Sigmoid colon (tissue), 7 donors: Measurements from ENCODE around the gene IREB2. TPM values are rescaled to one million over a fixed set of nuclear protein-coding genes. Genes with fewer than 3 reads are reported as not detected.
A peak's percentile ranks its signal among the peaks of the same experiment; 100 is the strongest.

Source experiments
- DNase-seq: peaks from one replicate; pipeline ENCODE4 v3.0.0-alpha.2; 2019
- H3K27ac ChIP-seq, 4 donors: fragments of 200-600 bp; sonication (generic); one replicate each; pipeline ENCODE4 v1.5.1; 2016 to 2019; ENCODE audit warnings: mild to moderate bottlenecking in 1 of 4
- H3K27me3 ChIP-seq, 3 donors: fragments of 200-600 bp; sonication (generic); one replicate each; pipeline ENCODE4 v1.5.1; 2019; ENCODE audit warnings: mild to moderate bottlenecking in 1 of 3
- H3K36me3 ChIP-seq, 4 donors: fragments of 200-600 bp; sonication (generic); one replicate each; pipeline ENCODE4 v1.5.1; 2016 to 2019
- H3K4me1 ChIP-seq, 4 donors: fragments of 200-600 bp; sonication (generic); one replicate each; pipeline ENCODE4 v1.5.1; 2017 to 2019
- H3K4me3 ChIP-seq, 4 donors: fragments of 200-600 bp; sonication (generic); one replicate each; pipeline ENCODE4 v1.5.1; 2017 to 2019; ENCODE audit warnings: mild to moderate bottlenecking in 2 of 4, moderate library complexity in 1 of 4
- H3K9me3 ChIP-seq, 4 donors: fragments of 200-600 bp in 3 of 4; sonication (generic) in 3 of 4; one replicate each; pipeline versions ENCODE4 v1.5.1 to v1.6.1; 2013 to 2019
- CTCF ChIP-seq, 4 experiments: fragments of 450-650 bp in 3 of 4; fragments of 200-600 bp in 1 of 4; IDR thresholded peaks; one replicate each; pipeline ENCODE4 v1.5.1; 2016 to 2019; ENCODE audit warnings: antibody characterized with exemption in 4 of 4, mild to moderate bottlenecking in 3 of 4, moderate library complexity in 2 of 4
- EP300 ChIP-seq, 4 donors: sonication (generic); formaldehyde crosslinking; IDR thresholded peaks; one replicate each; pipeline ENCODE4 v1.6.1; 2017; ENCODE audit warnings: antibody characterized with exemption in 4 of 4
- POLR2A ChIP-seq, 2 donors: fragments of 450-650 bp; IDR thresholded peaks; one replicate each; pipeline ENCODE4 v1.6.1; 2016; ENCODE audit warnings: antibody characterized with exemption in 2 of 2, mild to moderate bottlenecking in 2 of 2, moderate library complexity in 2 of 2
- POLR2AphosphoS5 ChIP-seq, 4 donors: sonication (generic); formaldehyde crosslinking; IDR thresholded peaks; one replicate each; pipeline ENCODE4 v1.6.1; 2017; ENCODE audit warnings: antibody characterized with exemption in 4 of 4
- WGBS, 2 donors: extraction: QIAGEN DNeasy Blood & Tissue Kit; methylation state at CpG; one replicate each; pipeline ENCODE4 v1.1.7; 2013; 5-methylcytosine and 5-hydroxymethylcytosine counted together
- intact Hi-C: fragments of 100-400 bp; cut with DNase I; formaldehyde crosslinking; loops from one replicate; pipeline ENCODE4 v1.15.1; 2023
- polyA plus RNA-seq, 3 donors: library from polyadenylated mRNA; stranded (reverse); fragments of 200-250 nt; gene quantifications; one replicate each; pipeline ENCODE4 v1.2.3, GENCODE V29; 2013
- total RNA-seq, 4 donors: library from RNA; depleted of rRNA; stranded (reverse); fragments of >200 nt; gene quantifications; one replicate each; pipeline ENCODE4 v1.1.0, GENCODE V29; 2016
- donor health status: healthy with polysubstance abuse.
- donor health status: Bipolar disorder and iron deficiency.
- donor health status: healthy.

IREB2 gene
- total and polyA plus RNA-seq, 7 donors: 12.6 to 42.1 (median 28.4) TPM

- intact Hi-C loops: no loop called here
- TF ChIP-seq POLR2AphosphoS5 (IDR thresholded peaks at IDR 0.05) (no peak), EP300 (IDR thresholded peaks at IDR 0.05) (no peak), POLR2A (IDR thresholded peaks at IDR 0.05) (no peak), CTCF (IDR thresholded peaks at IDR 0.05) (no peak)
- H3K27ac ChIP-seq: no peak overlapping the region
- no peak for DNase-seq
- H3K4me3 ChIP-seq: no peak overlapping the region
- H3K36me3 ChIP-seq: no peaks in the 10 kb centered on the region
- whole genome bisulfite sequencing, 2 donors: 36 to 52% methylated on average over 2 of the region's 2 CpGs
- no peaks in the 10 kb centered on the region for H3K9me3 ChIP-seq
- H3K4me1 ChIP-seq: peaks cover 0 to 97% (median 74%) of the 10 kb centered on the region in 4 donors
- H3K27me3 ChIP-seq: no peaks in the 10 kb centered on the region
Measured at GRCh38 chr15:78453447-78453846, 15.4 kb downstream of the IREB2 start.

GRCh38 chr15:78454992-78455391 lies 17.0 kb downstream of the IREB2 start:
- no peaks in the 10 kb centered on the region for H3K27me3 ChIP-seq
- no peak for DNase-seq
- H3K27ac ChIP-seq: peak overlapping the region in 3 of 4 donors; percentile 5 to 70 (median 59)
- peaks cover 0 to 83% (median 59%) of the 10 kb centered on the region in 4 donors for H3K4me1 ChIP-seq
- H3K4me3 ChIP-seq: no peak overlapping the region
- no peaks in the 10 kb centered on the region for H3K36me3 ChIP-seq
- no peak for TF ChIP-seq POLR2AphosphoS5 (IDR thresholded peaks at IDR 0.05)
- TF ChIP-seq POLR2A (IDR thresholded peaks at IDR 0.05): no peak
- no peak for TF ChIP-seq CTCF (IDR thresholded peaks at IDR 0.05)
- intact Hi-C loops: no loop called here
- 72 to 86% methylated on average over 5 of the region's 5 CpGs for WGBS, 2 donors
- H3K9me3 ChIP-seq: no peaks in the 10 kb centered on the region

GRCh38 chr15:78455749-78456148 lies 17.7 kb downstream of the IREB2 start:
- TF ChIP-seq EP300 (IDR thresholded peaks at IDR 0.05) (no peak), CTCF (IDR thresholded peaks at IDR 0.05) (no peak), POLR2AphosphoS5 (IDR thresholded peaks at IDR 0.05) (no peak), POLR2A (IDR thresholded peaks at IDR 0.05) (no peak)
- Histone ChIP-seq H3K4me1 (peaks cover 0 to 83% (median 55%) of the 10 kb centered on the region in 4 donors), H3K36me3 (no peaks in the 10 kb centered on the region), H3K9me3 (no peaks in the 10 kb centered on the region), H3K4me3 (no peak overlapping the region), H3K27me3 (no peaks in the 10 kb centered on the region), H3K27ac (peak overlapping the region in 3 of 4 donors; percentile 5 to 70 (median 59))
- WGBS, 2 donors: 35 to 57% methylated on average over 3 of the region's 3 CpGs
- no peak for DNase-seq
- intact Hi-C loops: no loop called here

- DNase-seq: no peak
- H3K27ac ChIP-seq: peak overlapping the region in 3 of 4 donors; percentile 5 to 70 (median 59)
- H3K27me3 ChIP-seq: no peaks in the 10 kb centered on the region
- peaks cover 0 to 83% (median 61%) of the 10 kb centered on the region in 4 donors for H3K4me1 ChIP-seq
- H3K9me3 ChIP-seq: no peaks in the 10 kb centered on the region
- no peak overlapping the region for H3K4me3 ChIP-seq
- TF ChIP-seq EP300 (IDR thresholded peaks at IDR 0.05): no peak
- TF ChIP-seq POLR2A (IDR thresholded peaks at IDR 0.05): no peak
- no peak for TF ChIP-seq POLR2AphosphoS5 (IDR thresholded peaks at IDR 0.05)
- TF ChIP-seq CTCF (IDR thresholded peaks at IDR 0.05): no peak
- 88 to 96% methylated on average over 7 of the region's 7 CpGs for whole genome bisulfite sequencing, 2 donors
- intact Hi-C loops: no loop called here
- no peaks in the 10 kb centered on the region for H3K36me3 ChIP-seq
Measured at GRCh38 chr15:78456426-78456825, 18.4 kb downstream of the IREB2 start.

- WGBS, 2 donors: 2 to 11% methylated on average over 1 of the region's 1 CpG
- Histone ChIP-seq H3K9me3 (no peaks in the 10 kb centered on the region), H3K27me3 (no peaks in the 10 kb centered on the region), H3K27ac (peak overlapping the region in 3 of 4 donors; percentile 33 to 70 (median 59)), H3K4me3 (no peak overlapping the region), H3K4me1 (peaks cover 0 to 84% (median 61%) of the 10 kb centered on the region in 4 donors), H3K36me3 (no peaks in the 10 kb centered on the region)
- TF ChIP-seq EP300 (IDR thresholded peaks at IDR 0.05): no peak
- TF ChIP-seq POLR2AphosphoS5 (IDR thresholded peaks at IDR 0.05): peak in 3 of 4 donors; percentile 24 to 76 (median 50)
- intact Hi-C loops: no loop called here
- no peak for DNase-seq
Measured at GRCh38 chr15:78457101-78457500, 19.1 kb downstream of the IREB2 start.
